ENCODE results near the gene B4GALT5.

DNA sequence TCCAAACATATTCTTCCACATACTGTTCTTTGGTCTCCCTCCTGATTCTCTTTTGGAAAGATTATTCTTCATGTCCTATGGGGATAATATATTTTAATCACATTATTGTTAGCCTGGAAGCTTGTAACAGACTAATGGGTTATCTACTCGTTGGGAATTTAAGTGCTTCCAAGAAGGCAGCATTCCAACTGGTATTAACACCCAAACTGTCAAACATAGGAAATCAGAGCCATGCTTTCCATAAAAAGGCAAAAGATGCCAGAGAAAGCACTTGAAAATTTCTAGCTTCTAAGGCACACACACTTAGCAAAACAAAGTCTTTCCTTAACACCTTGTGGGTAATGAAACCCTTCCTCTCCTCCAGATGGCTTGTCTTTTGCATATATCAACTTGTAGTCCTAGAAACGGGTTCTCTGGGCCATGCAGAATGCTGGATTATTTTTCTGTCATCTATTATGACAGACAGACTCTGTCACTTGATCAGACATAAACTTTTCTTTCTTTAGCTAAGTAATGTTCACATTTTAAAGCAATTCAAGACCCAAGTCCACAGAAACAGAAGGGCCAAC is 41.5 kb downstream of the B4GALT5 start:
- TF ChIP-seq, protein P1, sequence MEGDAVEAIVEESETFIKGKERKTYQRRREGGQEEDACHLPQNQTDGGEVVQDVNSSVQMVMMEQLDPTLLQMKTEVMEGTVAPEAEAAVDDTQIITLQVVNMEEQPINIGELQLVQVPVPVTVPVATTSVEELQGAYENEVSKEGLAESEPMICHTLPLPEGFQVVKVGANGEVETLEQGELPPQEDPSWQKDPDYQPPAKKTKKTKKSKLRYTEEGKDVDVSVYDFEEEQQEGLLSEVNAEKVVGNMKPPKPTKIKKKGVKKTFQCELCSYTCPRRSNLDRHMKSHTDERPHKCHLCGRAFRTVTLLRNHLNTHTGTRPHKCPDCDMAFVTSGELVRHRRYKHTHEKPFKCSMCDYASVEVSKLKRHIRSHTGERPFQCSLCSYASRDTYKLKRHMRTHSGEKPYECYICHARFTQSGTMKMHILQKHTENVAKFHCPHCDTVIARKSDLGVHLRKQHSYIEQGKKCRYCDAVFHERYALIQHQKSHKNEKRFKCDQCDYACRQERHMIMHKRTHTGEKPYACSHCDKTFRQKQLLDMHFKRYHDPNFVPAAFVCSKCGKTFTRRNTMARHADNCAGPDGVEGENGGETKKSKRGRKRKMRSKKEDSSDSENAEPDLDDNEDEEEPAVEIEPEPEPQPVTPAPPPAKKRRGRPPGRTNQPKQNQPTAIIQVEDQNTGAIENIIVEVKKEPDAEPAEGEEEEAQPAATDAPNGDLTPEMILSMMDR (conservative IDR thresholded peaks at IDR 0.05; ENCODE audit: low read length): no peak
- no peak for TF ChIP-seq EZH2phosphoT487 (IDR thresholded peaks at IDR 0.05; ENCODE audit: borderline replicate concordance, low read depth, low read length)
